ENCODE data around the gene PCSK1. TPM values are rescaled to one million over a fixed set of nuclear protein-coding genes. Genes with fewer than 3 reads are reported as not detected.

PCSK1 gene
- total RNA-seq, 3 donors from 2014 or later (not counting 1 experiment from before 2014, with no cell fraction given), result not detected

DNA sequence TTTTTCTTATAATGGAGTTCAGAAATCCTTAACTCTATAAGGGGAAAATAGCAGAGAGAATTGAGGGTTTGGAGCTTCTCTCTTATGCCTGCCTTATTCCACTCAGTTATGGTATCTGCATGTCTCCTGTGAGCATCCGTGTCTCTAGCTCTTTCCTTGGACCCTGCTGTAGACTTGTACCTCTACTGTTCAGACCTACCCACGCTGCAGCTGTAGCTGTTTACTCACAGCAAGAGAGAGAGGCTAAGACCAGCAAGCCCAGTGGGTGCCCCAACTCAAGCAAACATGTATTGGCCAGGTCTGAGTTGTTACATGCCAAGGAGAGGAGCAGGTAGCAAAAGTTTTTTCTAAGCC, 7.1 kb upstream of the PCSK1 start:
- intact Hi-C loops (cut with micrococcal nuclease), result no loop called here

GRCh38 chr5:96439477-96440184, 6.6 kb upstream of the PCSK1 start:
- TF ChIP-seq, protein P1, sequence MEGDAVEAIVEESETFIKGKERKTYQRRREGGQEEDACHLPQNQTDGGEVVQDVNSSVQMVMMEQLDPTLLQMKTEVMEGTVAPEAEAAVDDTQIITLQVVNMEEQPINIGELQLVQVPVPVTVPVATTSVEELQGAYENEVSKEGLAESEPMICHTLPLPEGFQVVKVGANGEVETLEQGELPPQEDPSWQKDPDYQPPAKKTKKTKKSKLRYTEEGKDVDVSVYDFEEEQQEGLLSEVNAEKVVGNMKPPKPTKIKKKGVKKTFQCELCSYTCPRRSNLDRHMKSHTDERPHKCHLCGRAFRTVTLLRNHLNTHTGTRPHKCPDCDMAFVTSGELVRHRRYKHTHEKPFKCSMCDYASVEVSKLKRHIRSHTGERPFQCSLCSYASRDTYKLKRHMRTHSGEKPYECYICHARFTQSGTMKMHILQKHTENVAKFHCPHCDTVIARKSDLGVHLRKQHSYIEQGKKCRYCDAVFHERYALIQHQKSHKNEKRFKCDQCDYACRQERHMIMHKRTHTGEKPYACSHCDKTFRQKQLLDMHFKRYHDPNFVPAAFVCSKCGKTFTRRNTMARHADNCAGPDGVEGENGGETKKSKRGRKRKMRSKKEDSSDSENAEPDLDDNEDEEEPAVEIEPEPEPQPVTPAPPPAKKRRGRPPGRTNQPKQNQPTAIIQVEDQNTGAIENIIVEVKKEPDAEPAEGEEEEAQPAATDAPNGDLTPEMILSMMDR (IDR thresholded peaks at IDR 0.05), result no peak
- no peak overlapping the region for H3K4me3 Mint-ChIP-seq

More for the DNA sequence above, 7.1 kb upstream of the PCSK1 start:
- H3K27me3 Mint-ChIP-seq (ENCODE audit: low read depth in 2 of 2), result peaks cover 19 to 81% of the 10 kb centered on the region in 2 donors
- Histone ChIP-seq H3K27ac (ENCODE audit: low read length) (no peak overlapping the region), H3K9me3 (ENCODE audit: control insufficient read depth, insufficient read depth, low read length) (no peaks in the 10 kb centered on the region), H3K27me3 (ENCODE audit: control insufficient read depth, insufficient read depth, low read length) (peaks cover 6% of the 10 kb centered on the region), H3K4me1 (ENCODE audit: control insufficient read depth, insufficient read depth, low read length) (no peaks in the 10 kb centered on the region), H3K36me3 (ENCODE audit: control insufficient read depth, insufficient read depth, low read length) (no peaks in the 10 kb centered on the region), H3K4me3 (ENCODE audit: low read length) (no peak overlapping the region)
- DNase-seq (no peak), ATAC-seq (no peak)
- no peaks in the 10 kb centered on the region for H3K36me3 Mint-ChIP-seq
- no peak overlapping the region for H3K27ac Mint-ChIP-seq
- H3K4me1 Mint-ChIP-seq, result peaks cover 0 to 7% of the 10 kb centered on the region in 2 donors
- WGBS (ENCODE audit: insufficient coverage), result 78% methylated on average over 2 of the region's 2 CpGs
- H3K4me3 Mint-ChIP-seq, result no peak overlapping the region
- TF ChIP-seq, protein P1 (IDR thresholded peaks at IDR 0.05), result no peak
- H3K9me3 Mint-ChIP-seq, result peaks cover 0 to 2% of the 10 kb centered on the region in 2 donors

DNA sequence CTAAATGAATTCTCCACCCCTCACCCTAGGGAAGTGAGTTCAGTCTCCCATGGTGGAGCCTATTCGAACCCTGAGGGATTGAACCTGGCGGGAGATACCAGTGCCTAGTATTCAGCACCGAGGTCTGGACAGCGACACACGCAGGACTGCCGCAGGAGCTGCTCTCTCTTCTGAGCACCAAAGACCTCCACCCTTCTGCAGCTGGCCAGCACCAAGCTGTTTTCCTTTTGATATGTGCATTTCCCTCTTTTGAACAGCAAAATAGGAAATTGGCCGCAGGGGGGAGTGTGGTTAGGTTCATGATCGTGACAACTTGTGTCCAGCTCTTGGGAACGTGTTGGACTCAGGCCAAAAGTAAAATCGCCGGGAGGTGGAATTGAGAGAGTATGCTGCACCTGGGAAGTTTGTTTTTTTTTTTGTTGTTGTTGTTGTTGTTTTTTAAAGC, 1.2 kb upstream of the PCSK1 start:
- H3K27me3 ChIP-seq (ENCODE audit: control insufficient read depth, insufficient read depth, low read length), result peaks cover 42% of the 10 kb centered on the region
- Mint-ChIP-seq H3K27ac (no peak overlapping the region), H3K4me3 (no peak overlapping the region), H3K36me3 (peaks cover 15% of the 10 kb centered on the region), H3K9me3 (peaks cover 0 to 3% of the 10 kb centered on the region in 2 donors), H3K27me3 (ENCODE audit: low read depth in 2 of 2) (peaks cover 53 to 93% of the 10 kb centered on the region in 2 donors), H3K4me1 (peaks cover 6 to 8% of the 10 kb centered on the region in 2 donors)
- WGBS (ENCODE audit: insufficient coverage), result 6% methylated on average over 11 of the region's 11 CpGs
- no peaks in the 10 kb centered on the region for H3K4me1 ChIP-seq (ENCODE audit: control insufficient read depth, insufficient read depth, low read length)
- intact Hi-C loops (cut with micrococcal nuclease), result no loop called here
- no peaks in the 10 kb centered on the region for H3K36me3 ChIP-seq (ENCODE audit: control insufficient read depth, insufficient read depth, low read length)
- TF ChIP-seq, protein P1 (IDR thresholded peaks at IDR 0.05), result no peak
- DNase-seq (peak in 1 of 2 donors; percentile 45), ATAC-seq (peak; percentile 56 to 61 (median 57))
- H3K9me3 ChIP-seq (ENCODE audit: control insufficient read depth, insufficient read depth, low read length), result peaks cover 21% of the 10 kb centered on the region
- no peak overlapping the region for H3K27ac ChIP-seq (ENCODE audit: low read length)
- H3K4me3 ChIP-seq (ENCODE audit: low read length), result no peak overlapping the region

More at GRCh38 chr5:96439477-96440184, 6.6 kb upstream of the PCSK1 start:
- WGBS (ENCODE audit: insufficient coverage), result 10% methylated on average over 2 of the region's 3 CpGs
- Mint-ChIP-seq H3K4me1 (peaks cover under 1 to 9% of the 10 kb centered on the region in 2 donors), H3K27ac (no peak overlapping the region), H3K27me3 (ENCODE audit: low read depth in 2 of 2) (peaks cover 23 to 86% of the 10 kb centered on the region in 2 donors), H3K36me3 (peaks cover 3% of the 10 kb centered on the region), H3K9me3 (peaks cover 0 to 2% of the 10 kb centered on the region in 2 donors)
- H3K36me3 ChIP-seq (ENCODE audit: control insufficient read depth, insufficient read depth, low read length), result no peaks in the 10 kb centered on the region
- H3K27ac ChIP-seq (ENCODE audit: low read length), result no peak overlapping the region
- no peaks in the 10 kb centered on the region for H3K9me3 ChIP-seq (ENCODE audit: control insufficient read depth, insufficient read depth, low read length)
- no peak for DNase-seq
- no peak overlapping the region for H3K4me3 ChIP-seq (ENCODE audit: low read length)
- H3K27me3 ChIP-seq (ENCODE audit: control insufficient read depth, insufficient read depth, low read length), result peaks cover 6% of the 10 kb centered on the region
- intact Hi-C loops (cut with micrococcal nuclease), result no loop called here
- ATAC-seq, result no peak
- H3K4me1 ChIP-seq (ENCODE audit: control insufficient read depth, insufficient read depth, low read length), result no peaks in the 10 kb centered on the region

All from natural killer cell (primary cell).